HG02981 (cell line): ENCODE results near the gene TCHP.

ENCODE experiments used
- ATAC-seq: cut with Tn5 transposase; IDR thresholded peaks from one replicate; pipeline ENCODE4 v1.9.1; 2021; ENCODE audit warnings: mild to moderate bottlenecking, moderate library complexity; ENCODE audit not compliant: unreplicated experiment

TCHP gene

GRCh38 chr12:109961201-109961600 lies 61.1 kb downstream of the TCHP start:
- ATAC-seq, result no peak

- no peak for ATAC-seq
Measured at GRCh38 chr12:109961612-109962011, 61.5 kb downstream of the TCHP start.

GRCh38 chr12:109962398-109962797 lies 62.3 kb downstream of the TCHP start:
- ATAC-seq, result no peak

- no peak for ATAC-seq
Measured at GRCh38 chr12:109963330-109963729, 63.3 kb downstream of the TCHP start.

GRCh38 chr12:109963743-109964429 lies 63.8 kb downstream of the TCHP start:
- ATAC-seq, result no peak

- no peak for ATAC-seq
Measured at GRCh38 chr12:109966546-109966945, 66.5 kb downstream of the TCHP start.

GRCh38 chr12:109967383-109968031 lies 67.4 kb downstream of the TCHP start:
- ATAC-seq, result no peak
